ENCODE data around the gene MAD2L1. TPM values are rescaled to one million over a fixed set of nuclear protein-coding genes. Genes with fewer than 3 reads are reported as not detected.

Gene MAD2L1
- total RNA-seq, 1 experiment from 2014 or later = 76.6 TPM

GRCh38 chr4:120081726-120082125 is 15.1 kb upstream of the MAD2L1 start:
- no peak for TF ChIP-seq CTCF (conservative IDR thresholded peaks at IDR 0.05; ENCODE audit: low read depth, low read length)
- TF ChIP-seq EZH2 (IDR thresholded peaks at IDR 0.05; ENCODE audit: low read length, unreplicated experiment) = no peak
- TF ChIP-seq EZH2phosphoT487 (IDR thresholded peaks at IDR 0.05; ENCODE audit: borderline replicate concordance, low read length) = no peak

GRCh38 chr4:120080533-120080932 is 13.9 kb upstream of the MAD2L1 start:
- Histone ChIP-seq H3K27me3 (ENCODE audit: low read length) (no peaks in the 10 kb centered on the region), H3K9me2 (replicated peaks; ENCODE audit: low read length) (no peaks in the 10 kb centered on the region), H3F3A (ENCODE audit: low read length, unreplicated experiment) (no peaks in the 10 kb centered on the region), H4K20me1 (ENCODE audit: low read length) (no peaks in the 10 kb centered on the region), H3K79me2 (ENCODE audit: low read length) (no peaks in the 10 kb centered on the region), H3K4me3 (ENCODE audit: low read length) (no peak overlapping the region), H2AFZ (ENCODE audit: low read length) (no peak overlapping the region), H3K9ac (ENCODE audit: low read length) (no peak overlapping the region), H3K36me3 (ENCODE audit: low read depth, low read length) (no peaks in the 10 kb centered on the region), H3K4me2 (ENCODE audit: low read length) (no peak overlapping the region), H3K4me1 (ENCODE audit: insufficient read depth, low read length) (0 out of 2 replicates have a peak, but pooled peaks cover 3% of the 10 kb centered on the region), H3K27ac (ENCODE audit: low read length) (no peak overlapping the region), H3K9me3 (ENCODE audit: low read length) (no peaks in the 10 kb centered on the region)
- no TSS peak for BruUV-seq (replicated peaks)
- TF ChIP-seq EZH2 (IDR thresholded peaks at IDR 0.05; ENCODE audit: low read length, unreplicated experiment) (no peak), EZH2phosphoT487 (IDR thresholded peaks at IDR 0.05; ENCODE audit: borderline replicate concordance, low read length) (no peak), CTCF (conservative IDR thresholded peaks at IDR 0.05; ENCODE audit: low read depth, low read length) (no peak)
- POLR2A ChIA-PET (ENCODE audit: unreplicated experiment) = no interaction called here
- ATAC-seq = peak; percentile 62
- DNase-seq = peak; percentile 38
- CTCF ChIA-PET = no interaction called here
- intact Hi-C loops (cut with micrococcal nuclease) = no loop called here

More at GRCh38 chr4:120081726-120082125, 15.1 kb upstream of the MAD2L1 start:
- H3K79me2 ChIP-seq (ENCODE audit: low read length) = no peaks in the 10 kb centered on the region
- H3K36me3 ChIP-seq (ENCODE audit: low read depth, low read length) = no peaks in the 10 kb centered on the region
- no peaks in the 10 kb centered on the region for H3K9me3 ChIP-seq (ENCODE audit: low read length)
- DNase-seq (no peak), ATAC-seq (no peak)
- no peaks in the 10 kb centered on the region for H3K9me2 ChIP-seq (replicated peaks; ENCODE audit: low read length)
- H3K9ac ChIP-seq (ENCODE audit: low read length) = no peak overlapping the region
- no TSS peak for BruUV-seq (replicated peaks)
- H3F3A ChIP-seq (ENCODE audit: low read length, unreplicated experiment) = no peaks in the 10 kb centered on the region
- H3K27me3 ChIP-seq (ENCODE audit: low read length) = no peaks in the 10 kb centered on the region
- no peak overlapping the region for H3K4me2 ChIP-seq (ENCODE audit: low read length)
- no peaks in the 10 kb centered on the region for H4K20me1 ChIP-seq (ENCODE audit: low read length)
- no peak overlapping the region for H3K27ac ChIP-seq (ENCODE audit: low read length)
- H2AFZ ChIP-seq (ENCODE audit: low read length) = no peak overlapping the region
- ChIA-PET POLR2A (ENCODE audit: unreplicated experiment) (interaction anchor here (0.6 kb wide), 1 partner anchor 968 kb away, joined by 5 read pairs; no protein-coding TSS in a partner anchor), CTCF (no interaction called here)
- H3K4me3 ChIP-seq (ENCODE audit: low read length) = no peak overlapping the region
- intact Hi-C loops (cut with micrococcal nuclease) = no loop called here
- H3K4me1 ChIP-seq (ENCODE audit: insufficient read depth, low read length) = 0 out of 2 replicates have a peak, but pooled peaks cover 3% of the 10 kb centered on the region

GRCh38 chr4:120079839-120080520 is 13.3 kb upstream of the MAD2L1 start:
- H3K27me3 ChIP-seq (ENCODE audit: low read length) = no peaks in the 10 kb centered on the region
- H3K4me1 ChIP-seq (ENCODE audit: insufficient read depth, low read length) = 0 out of 2 replicates have a peak, but pooled peaks cover 3% of the 10 kb centered on the region
- no peak for TF ChIP-seq EZH2 (IDR thresholded peaks at IDR 0.05; ENCODE audit: low read length, unreplicated experiment)
- no peak for TF ChIP-seq CTCF (conservative IDR thresholded peaks at IDR 0.05; ENCODE audit: low read depth, low read length)
- TF ChIP-seq EZH2phosphoT487 (IDR thresholded peaks at IDR 0.05; ENCODE audit: borderline replicate concordance, low read length) = no peak
- BruUV-seq (replicated peaks) = no TSS peak
- H4K20me1 ChIP-seq (ENCODE audit: low read length) = no peaks in the 10 kb centered on the region
- no peak for DNase-seq
- no peaks in the 10 kb centered on the region for H3K9me2 ChIP-seq (replicated peaks; ENCODE audit: low read length)
- no peak overlapping the region for H2AFZ ChIP-seq (ENCODE audit: low read length)
- no peak overlapping the region for H3K4me2 ChIP-seq (ENCODE audit: low read length)
- no peaks in the 10 kb centered on the region for H3K36me3 ChIP-seq (ENCODE audit: low read depth, low read length)
- no peaks in the 10 kb centered on the region for H3K9me3 ChIP-seq (ENCODE audit: low read length)
- H3K4me3 ChIP-seq (ENCODE audit: low read length) = no peak overlapping the region
- H3K79me2 ChIP-seq (ENCODE audit: low read length) = no peaks in the 10 kb centered on the region
- ATAC-seq = no peak
- H3K9ac ChIP-seq (ENCODE audit: low read length) = no peak overlapping the region
- no peaks in the 10 kb centered on the region for H3F3A ChIP-seq (ENCODE audit: low read length, unreplicated experiment)
- no peak overlapping the region for H3K27ac ChIP-seq (ENCODE audit: low read length)
- ChIA-PET POLR2A (ENCODE audit: unreplicated experiment) (no interaction called here), CTCF (no interaction called here)
- intact Hi-C loops (cut with micrococcal nuclease) = loop anchor here (10.0 kb wide), 1 partner anchor 165 kb away; no protein-coding TSS in a partner anchor
